ENCODE measurements around the gene HS6ST3.
A peak's percentile ranks its signal among the peaks of the same experiment; 100 is the strongest.

The HS6ST3 gene

GRCh38 chr13:96178759-96179158 lies 88.9 kb downstream of the HS6ST3 start:
- no peak for DNase-seq (ENCODE audit: low read depth)
- H3K4me3 ChIP-seq (ENCODE audit: low read depth, low read length), result no peak overlapping the region
- no peak for TF ChIP-seq CTCF (IDR thresholded peaks at IDR 0.05; ENCODE audit: control insufficient read depth, extremely low read depth, insufficient read depth)

GRCh38 chr13:96179309-96179708 lies 89.4 kb downstream of the HS6ST3 start:
- no peak overlapping the region for H3K4me3 ChIP-seq (ENCODE audit: low read depth, low read length)
- no peak for DNase-seq (ENCODE audit: low read depth)
- no peak for TF ChIP-seq CTCF (IDR thresholded peaks at IDR 0.05; ENCODE audit: control insufficient read depth, extremely low read depth, insufficient read depth)

- no peak for DNase-seq (ENCODE audit: low read depth)
- no peak for TF ChIP-seq CTCF (IDR thresholded peaks at IDR 0.05; ENCODE audit: control insufficient read depth, extremely low read depth, insufficient read depth)
- H3K4me3 ChIP-seq (ENCODE audit: low read depth, low read length), result no peak overlapping the region
Measured at GRCh38 chr13:96181911-96182310, 92.0 kb downstream of the HS6ST3 start.

- H3K4me3 ChIP-seq (ENCODE audit: low read depth, low read length), result no peak overlapping the region
- TF ChIP-seq CTCF (IDR thresholded peaks at IDR 0.05; ENCODE audit: control insufficient read depth, extremely low read depth, insufficient read depth), result no peak
- DNase-seq (ENCODE audit: low read depth), result no peak
Measured at GRCh38 chr13:96185818-96186217, 95.9 kb downstream of the HS6ST3 start.

- no peak for TF ChIP-seq CTCF (IDR thresholded peaks at IDR 0.05; ENCODE audit: control insufficient read depth, extremely low read depth, insufficient read depth)
- no peak overlapping the region for H3K4me3 ChIP-seq (ENCODE audit: low read depth, low read length)
- peak; percentile 13 for DNase-seq (ENCODE audit: low read depth)
Measured at GRCh38 chr13:96191367-96191766, 101.5 kb downstream of the HS6ST3 start.

- no peak for DNase-seq (ENCODE audit: low read depth)
- no peak for TF ChIP-seq CTCF (IDR thresholded peaks at IDR 0.05; ENCODE audit: control insufficient read depth, extremely low read depth, insufficient read depth)
- H3K4me3 ChIP-seq (ENCODE audit: low read depth, low read length), result no peak overlapping the region
Measured at GRCh38 chr13:96193728-96194310, 103.9 kb downstream of the HS6ST3 start.

- no peak for DNase-seq (ENCODE audit: low read depth)
- TF ChIP-seq CTCF (IDR thresholded peaks at IDR 0.05; ENCODE audit: control insufficient read depth, extremely low read depth, insufficient read depth), result no peak
- no peak overlapping the region for H3K4me3 ChIP-seq (ENCODE audit: low read depth, low read length)
Measured at GRCh38 chr13:96198038-96198437, 108.1 kb downstream of the HS6ST3 start.
